K562 (cell line): ENCODE data around the gene STX11. TPM values are rescaled to one million over a fixed set of nuclear protein-coding genes. Genes with fewer than 3 reads are reported as not detected.
A peak's percentile ranks its signal among the peaks of the same experiment; 100 is the strongest.

Experiments used
- ARHGAP35 ChIP-seq: fragments of 450-650 bp; IDR thresholded peaks from 2 replicates; pipeline ENCODE4 v1.6.1; 2018; ENCODE audit not compliant: partially characterized antibody
- CBX2 ChIP-seq: fragments of 200-600 bp; sonication (generic); IDR thresholded peaks from one replicate; pipeline ENCODE4 v1.6.1; 2012; ENCODE audit warnings: mild to moderate bottlenecking, low read length, inconsistent platforms; ENCODE audit not compliant: insufficient read depth, poor library complexity, severe bottlenecking
- DEAF1 ChIP-seq: fragments of 450-650 bp; formaldehyde crosslinking; IDR thresholded peaks from 2 replicates; pipeline ENCODE4 v1.4.0; 2020; ENCODE audit warnings: mild to moderate bottlenecking, moderate library complexity
- DPF2 ChIP-seq: fragments of 450-650 bp; IDR thresholded peaks from 2 replicates; pipeline ENCODE4 v1.6.1; 2016
- E2F3 ChIP-seq: fragments of 250-450 bp; sonication (Bioruptor Pico); IDR thresholded peaks from 2 replicates; pipeline ENCODE4 v1.4.0; 2020; ENCODE audit warnings: mild to moderate bottlenecking
- EP300 ChIP-seq: IDR thresholded peaks from 2 replicates; pipeline ENCODE4 v1.6.1; 2012; ENCODE audit warnings: low read length, improper control_type of control experiment
- FIP1L1 ChIP-seq: fragments of 200-400 bp; formaldehyde crosslinking; IDR thresholded peaks from 2 replicates; pipeline ENCODE4 v1.6.1; 2018; ENCODE audit warnings: mild to moderate bottlenecking, low read depth, low read length; ENCODE audit not compliant: poor library complexity, severe bottlenecking
- FOXP4 ChIP-seq: sonication (generic); formaldehyde crosslinking; IDR thresholded peaks from 2 replicates; pipeline ENCODE4 v1.8.0; 2022; ENCODE audit warnings: mild to moderate bottlenecking, missing genetic modification reagents, borderline replicate concordance
- GTF2E2 ChIP-seq: fragments of 200-800 bp; sonication (Bioruptor generic); IDR thresholded peaks from 2 replicates; pipeline ENCODE4 v1.6.1; 2016; ENCODE audit warnings: missing genetic modification characterization, missing compliant biosample characterization
- MED1 ChIP-seq: sonication (generic); formaldehyde crosslinking; IDR thresholded peaks from 2 replicates; pipeline ENCODE4 v1.8.1; 2023; ENCODE audit warnings: missing genetic modification reagents, borderline replicate concordance
- MYC ChIP-seq, 2 experiments: fragments of 250-450 bp in 1 of 2; sonication (Bioruptor Pico) in 1 of 2; IDR thresholded peaks; 2 replicates each; pipeline versions ENCODE4 v1.5.1 to v1.6.1; 2012 to 2021; ENCODE audit warnings: low read depth in 2 of 2, borderline replicate concordance in 1 of 2, improper control_type of control experiment in 1 of 2, low read length in 1 of 2, mild to moderate bottlenecking in 1 of 2, moderate library complexity in 1 of 2
- TAL1 ChIP-seq: fragments of 450-650 bp; IDR thresholded peaks from 2 replicates; pipeline ENCODE4 v1.6.1; 2016; ENCODE audit warnings: mild to moderate bottlenecking
- TRIM28 ChIP-seq: fragments of 450-650 bp; IDR thresholded peaks from 2 replicates; pipeline ENCODE4 v1.6.1; 2017
- TSC22D4 ChIP-seq: fragments of 450-650 bp; IDR thresholded peaks from 2 replicates; pipeline ENCODE4 v1.6.1; 2016; ENCODE audit warnings: missing genetic modification characterization, missing biosample characterization, control low read depth
- ZBTB26 ChIP-seq: fragments of 450-650 bp; formaldehyde crosslinking; IDR thresholded peaks from 2 replicates; pipeline ENCODE4 v1.4.0; 2022; ENCODE audit warnings: missing genetic modification characterization
- ZBTB8A ChIP-seq: fragments of 450-650 bp; IDR thresholded peaks from 2 replicates; pipeline ENCODE4 v1.6.1; 2018; ENCODE audit warnings: mild to moderate bottlenecking, moderate library complexity; ENCODE audit not compliant: partially characterized antibody
- ZEB2 ChIP-seq: fragments of 450-650 bp; IDR thresholded peaks from 2 replicates; pipeline ENCODE4 v1.6.1; 2016
- ZFX ChIP-seq: sonication (generic); formaldehyde crosslinking; IDR thresholded peaks from 2 replicates; pipeline ENCODE4 v1.8.0; 2022; ENCODE audit warnings: mild to moderate bottlenecking, missing genetic modification reagents, moderate library complexity
- ZNF224 ChIP-seq: sonication (generic); formaldehyde crosslinking; IDR thresholded peaks from 2 replicates; pipeline ENCODE4 v1.8.0; 2022; ENCODE audit warnings: mild to moderate bottlenecking, missing genetic modification reagents
- ZNF511 ChIP-seq: sonication (generic); formaldehyde crosslinking; IDR thresholded peaks from 2 replicates; pipeline ENCODE4 v1.8.0; 2022; ENCODE audit warnings: mild to moderate bottlenecking, missing genetic modification reagents
- ZNF639 ChIP-seq, 2 experiments: fragments of 200-800 bp in 1 of 2; sonication (Bioruptor generic) in 1 of 2; sonication (generic) in 1 of 2; formaldehyde crosslinking in 1 of 2; IDR thresholded peaks in 1 of 2; conservative IDR thresholded peaks in 1 of 2; 2 replicates each; pipeline versions ENCODE4 v1.5.0 to v1.6.1; 2016 to 2020; ENCODE audit warnings: missing compliant biosample characterization in 1 of 2, missing genetic modification characterization in 1 of 2, missing genetic modification reagents in 1 of 2
- polyA plus RNA-seq, 8 experiments: library from polyadenylated mRNA; depleted of rRNA in 4 of 8; stranded (reverse) in 5 of 8; unstranded in 3 of 8; fragments of >200 nt; fragmentation: Nextera tagmentation in 2 of 8; fragmentation: Illumina TruSeq in 1 of 8; extraction: Ambion mirVana in 2 of 8; extraction: Trizol in 1 of 8; gene quantifications; 2 replicates each; pipeline versions ENCODE4 v1.2.1 to v1.2.3, GENCODE V29; 2011 to 2014; ENCODE audit warnings: inconsistent platforms in 1 of 8, missing spikeins in 1 of 8
- total RNA-seq, 7 experiments: library from RNA; depleted of rRNA in 6 of 7; stranded (reverse); fragments of >200 nt in 6 of 7; fragmentation: Illumina TruSeq in 2 of 7; extraction: Trizol in 2 of 7; gene quantifications; 2 replicates each; pipeline versions ENCODE4 v1.2.1 to v1.2.3, GENCODE V29; 2011 to 2021; ENCODE audit warnings: low replicate concordance in 1 of 7

STX11 gene
- total and polyA plus RNA-seq, 9 of the 15 experiments (the other 6 are each of a cell fraction or from before 2014, with no cell fraction given) = 0.06 to 0.73 (median 0.40) TPM

- TF ChIP-seq ZNF639 (CRISPR knock-in tag; conservative IDR thresholded peaks at IDR 0.05 in 1 of 2, IDR thresholded peaks at IDR 0.05 in 1 of 2) (peak in 1 of 2 experiments; percentile 76; a peak in 2 of 4 replicates), TRIM28 (0 out of 2 replicates have a peak, but pooled peaks have one; percentile 44), ZNF511 (CRISPR knock-in tag) (peak; percentile 85), FIP1L1 (peak; percentile 90), ZFX (CRISPR knock-in tag) (peak; percentile 99), TSC22D4 (no peak), CBX2 (no peak), DPF2 (0 out of 2 replicates have a peak, but pooled peaks have one; percentile 30), FOXP4 (peak; percentile 98), EP300 (peak; percentile 78), ZEB2 (no peak), ARHGAP35 (no peak), GTF2E2 (tag) (no peak), MED1 (CRISPR knock-in tag) (no peak), ZBTB26 (CRISPR knock-in tag) (no peak), E2F3 (0 out of 2 replicates have a peak, but pooled peaks have one; percentile 57), MYC (IDR thresholded peaks at IDR 0.05; ENCODE audit: low read depth, low read length) (peak; percentile 89), MYC (CRISPR knock-in tag; IDR thresholded peaks at IDR 0.05; ENCODE audit: borderline replicate concordance, low read depth) (peak; percentile 92), ZNF224 (CRISPR knock-in tag) (peak; percentile 97), TAL1 (no peak), ZBTB8A (peak; percentile 84), DEAF1 (CRISPR knock-in tag) (no peak)
These were observed 65.8 kb downstream of the STX11 start (continued) for GRCh38 chr6:144215932-144216667.
